Measurements from ENCODE around the gene TMED4. TPM values are rescaled to one million over a fixed set of nuclear protein-coding genes. Genes with fewer than 3 reads are reported as not detected.

The TMED4 gene
- polyA plus RNA-seq, 1 of the 3 experiments (the other 2 are of a cell fraction): 145 TPM

DNA sequence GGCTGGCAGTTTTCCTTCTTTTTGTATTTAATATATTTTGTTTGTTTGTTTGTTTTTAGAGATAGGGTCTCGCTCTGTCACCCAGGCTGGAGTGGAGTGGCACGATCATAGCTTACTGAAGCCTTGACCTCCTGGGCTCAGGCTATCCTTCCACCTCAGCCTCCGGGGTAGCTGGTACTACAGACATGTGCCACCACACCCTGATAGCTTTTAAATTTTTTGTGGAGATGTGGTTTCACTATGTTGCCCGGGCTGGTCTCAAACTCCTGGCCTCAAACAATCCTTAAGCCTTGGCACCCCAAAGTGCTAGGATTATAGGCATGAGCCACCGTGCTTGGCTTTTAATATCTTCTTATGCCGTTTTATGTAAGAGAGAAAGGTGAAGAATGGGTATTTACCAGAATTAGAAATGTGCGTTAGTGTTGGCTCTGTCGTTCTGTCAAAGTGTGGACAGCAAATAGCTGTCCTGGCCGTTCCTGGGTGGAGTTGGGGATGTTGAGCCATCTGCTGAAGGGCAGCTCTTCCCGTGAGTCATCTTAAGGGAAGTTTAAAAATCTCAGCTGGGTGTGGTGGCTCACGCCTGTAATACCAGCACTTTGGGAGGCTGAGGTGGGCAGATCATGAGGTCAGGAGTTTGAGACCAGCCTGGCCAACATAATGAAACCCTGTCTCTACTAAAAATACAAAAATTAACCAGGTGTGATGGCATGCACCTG lies 39.2 kb upstream of the TMED4 start:
- Histone ChIP-seq H3K9me2 (no peaks in the 10 kb centered on the region), H4K20me1 (ENCODE audit: insufficient read depth) (0 out of 2 replicates have a peak, but pooled peaks cover 9% of the 10 kb centered on the region), H3K4me2 (no peak overlapping the region), H3K27ac (ENCODE audit: low read depth in 2 of 2, low read length in 1 of 2) (no peak overlapping the region), H2AFZ (ENCODE audit: low read depth) (no peak overlapping the region), H3K9me3 (no peaks in the 10 kb centered on the region), H3K4me1 (ENCODE audit: control insufficient read depth in 1 of 2, insufficient read depth in 2 of 2, low read depth in 1 of 2, low read length in 1 of 2) (peaks cover 3 to 9% of the 10 kb centered on the region in 2 experiments; a peak in 3 of 4 replicates), H3K4me3 (ENCODE audit: low read depth in 2 of 2, low read length in 1 of 2) (no peak overlapping the region), H3K27me3 (ENCODE audit: insufficient read depth) (no peaks in the 10 kb centered on the region), H3K36me3 (replicated peaks in 1 of 2; ENCODE audit: control insufficient read depth in 1 of 2, insufficient read depth in 2 of 2, low read length in 1 of 2) (peaks cover 10 to 12% of the 10 kb centered on the region in 2 experiments), H3K79me2 (ENCODE audit: insufficient read depth) (peaks cover 83% of the 10 kb centered on the region), H3K9ac (no peak overlapping the region), H3F3A (replicated peaks; ENCODE audit: insufficient read depth) (peaks cover 13% of the 10 kb centered on the region)
- ChIA-PET POLR2A (no interaction called here), CTCF (interaction anchor here (0.9 to 1.1 kb wide), 3 partner anchors 13 to 17 kb away, joined by 3 to 4 read pairs (median 3); no protein-coding TSS in a partner anchor)
- WGBS (ENCODE audit: low lambda C conversion rate): 91% methylated on average over 11 of the region's 11 CpGs
- DNase-seq: no peak
- TF ChIP-seq TAF1 (IDR thresholded peaks at IDR 0.05; ENCODE audit: borderline replicate concordance, low read depth, low read length): no peak
- TF ChIP-seq MEF2A (IDR thresholded peaks at IDR 0.05; ENCODE audit: borderline replicate concordance, low read depth): no peak
- TF ChIP-seq GABPA (IDR thresholded peaks at IDR 0.05; ENCODE audit: low read depth): no peak
- no peak for TF ChIP-seq YY1 (IDR thresholded peaks at IDR 0.05; ENCODE audit: low read depth)
- TF ChIP-seq, protein P1, sequence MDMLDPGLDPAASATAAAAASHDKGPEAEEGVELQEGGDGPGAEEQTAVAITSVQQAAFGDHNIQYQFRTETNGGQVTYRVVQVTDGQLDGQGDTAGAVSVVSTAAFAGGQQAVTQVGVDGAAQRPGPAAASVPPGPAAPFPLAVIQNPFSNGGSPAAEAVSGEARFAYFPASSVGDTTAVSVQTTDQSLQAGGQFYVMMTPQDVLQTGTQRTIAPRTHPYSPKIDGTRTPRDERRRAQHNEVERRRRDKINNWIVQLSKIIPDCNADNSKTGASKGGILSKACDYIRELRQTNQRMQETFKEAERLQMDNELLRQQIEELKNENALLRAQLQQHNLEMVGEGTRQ (IDR thresholded peaks at IDR 0.05; ENCODE audit: borderline replicate concordance, low read depth, low read length): no peak
- TF ChIP-seq REST (IDR thresholded peaks at IDR 0.05; ENCODE audit: low read depth, low read length): no peak
- no peak for TF ChIP-seq MAX (IDR thresholded peaks at IDR 0.05; ENCODE audit: low read depth)
- TF ChIP-seq EP300 (IDR thresholded peaks at IDR 0.05; ENCODE audit: borderline replicate concordance in 1 of 2, low read depth in 1 of 2, low read length in 1 of 2): no peak
- TF ChIP-seq RCOR1 (IDR thresholded peaks at IDR 0.05; ENCODE audit: low read length): no peak
- no peak for TF ChIP-seq TCF12 (IDR thresholded peaks at IDR 0.05)
- no peak for TF ChIP-seq EZH2phosphoT487 (IDR thresholded peaks at IDR 0.05; ENCODE audit: borderline replicate concordance, low read depth)
- TF ChIP-seq CHD2 (IDR thresholded peaks at IDR 0.05; ENCODE audit: low read length, partially characterized antibody): no peak
- no peak for TF ChIP-seq MXI1 (IDR thresholded peaks at IDR 0.05; ENCODE audit: low read depth, low read length)
- no peak for TF ChIP-seq NFIC (IDR thresholded peaks at IDR 0.05; ENCODE audit: borderline replicate concordance)
- TF ChIP-seq GATA2 (CRISPR knock-in tag; IDR thresholded peaks at IDR 0.05): no peak
- TF ChIP-seq, protein P2, sequence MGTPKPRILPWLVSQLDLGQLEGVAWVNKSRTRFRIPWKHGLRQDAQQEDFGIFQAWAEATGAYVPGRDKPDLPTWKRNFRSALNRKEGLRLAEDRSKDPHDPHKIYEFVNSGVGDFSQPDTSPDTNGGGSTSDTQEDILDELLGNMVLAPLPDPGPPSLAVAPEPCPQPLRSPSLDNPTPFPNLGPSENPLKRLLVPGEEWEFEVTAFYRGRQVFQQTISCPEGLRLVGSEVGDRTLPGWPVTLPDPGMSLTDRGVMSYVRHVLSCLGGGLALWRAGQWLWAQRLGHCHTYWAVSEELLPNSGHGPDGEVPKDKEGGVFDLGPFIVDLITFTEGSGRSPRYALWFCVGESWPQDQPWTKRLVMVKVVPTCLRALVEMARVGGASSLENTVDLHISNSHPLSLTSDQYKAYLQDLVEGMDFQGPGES (IDR thresholded peaks at IDR 0.05; ENCODE audit: low read depth, low read length): no peak

Measured in SK-N-SH (cell line).